Transverse colon (tissue), 4 donors: ENCODE measurements around the gene PROZ. TPM values are rescaled to one million over a fixed set of nuclear protein-coding genes. Genes with fewer than 3 reads are reported as not detected.

Experiments used
- DNase-seq: peaks from one replicate; pipeline ENCODE4 v3.0.0-alpha.2; 2019
- H3K27ac ChIP-seq, 4 donors: fragments of 200-600 bp; sonication (generic); 2 replicates each; pipeline ENCODE4 v1.5.1; 2016 to 2018; ENCODE audit warnings: inconsistent platforms in 4 of 4
- H3K27me3 ChIP-seq: fragments of 200-600 bp; sonication (generic); 2 replicates; pipeline ENCODE4 v1.5.1; 2017; ENCODE audit warnings: inconsistent platforms
- H3K36me3 ChIP-seq, 4 donors: fragments of 200-600 bp; sonication (generic); 2 replicates each; pipeline ENCODE4 v1.5.1; 2017 to 2019; ENCODE audit warnings: inconsistent platforms in 4 of 4
- H3K4me1 ChIP-seq, 4 donors: fragments of 200-600 bp; sonication (generic); 2 replicates each; pipeline ENCODE4 v1.5.1; 2017 to 2020; ENCODE audit warnings: inconsistent platforms in 4 of 4
- H3K4me3 ChIP-seq, 4 donors: fragments of 200-600 bp; sonication (generic); 1 replicate in 1 of 4; 2 replicates in 3 of 4; pipeline versions ENCODE4 v1.5.1 to v1.6.1; 2017 to 2019; ENCODE audit warnings: inconsistent platforms in 4 of 4
- H3K9me3 ChIP-seq, 2 donors: fragments of 200-600 bp; sonication (generic); 2 replicates each; pipeline ENCODE4 v1.5.1; 2017 to 2019; ENCODE audit warnings: inconsistent platforms in 2 of 2
- EP300 ChIP-seq: sonication (generic); formaldehyde crosslinking; IDR thresholded peaks from one replicate; pipeline ENCODE4 v1.6.1; 2017; ENCODE audit warnings: antibody characterized with exemption, low read depth
- POLR2A ChIP-seq: fragments of 450-650 bp; IDR thresholded peaks from one replicate; pipeline ENCODE4 v1.6.1; 2016; ENCODE audit warnings: antibody characterized with exemption, mild to moderate bottlenecking, moderate library complexity
- POLR2AphosphoS5 ChIP-seq, 3 donors: sonication (generic); formaldehyde crosslinking; IDR thresholded peaks; one replicate each; pipeline ENCODE4 v1.6.1; 2016; ENCODE audit warnings: antibody characterized with exemption in 3 of 3
- WGBS, 2 donors: methylation state at CpG; one replicate each; pipeline ENCODE4 v1.1.5; 2018; ENCODE audit warnings: low coverage in 1 of 2; 5-methylcytosine and 5-hydroxymethylcytosine counted together
- in situ Hi-C, 4 donors: fragments of 200-750 bp; cut with MboI; loops; one replicate each; pipeline versions ENCODE4 v1.15.0 to v1.15.1; 2017; ENCODE audit warnings: low sequenced_read_pairs in 3 of 4, low pct_ligation_motif_present in 1 of 4, low pct_unique_long_range_greater_than_20kb in 1 of 4
- intact Hi-C: fragments of 100-400 bp; cut with DNase I; formaldehyde crosslinking; loops from one replicate; pipeline ENCODE4 v1.15.1; 2023; ENCODE audit warnings: low total_unique reads
- total RNA-seq, 4 donors: library from RNA; depleted of rRNA; stranded (reverse); fragments of >200 nt; gene quantifications; one replicate each; pipeline ENCODE4 v1.1.0, GENCODE V29; 2016
- TF ChIP-seq, protein P1 (sequence below), 5 experiments: fragments of 200-600 bp in 3 of 5; fragments of 450-650 bp in 2 of 5; sonication (generic) in 3 of 5; IDR thresholded peaks; 1 replicate in 2 of 5; 2 replicates in 3 of 5; pipeline ENCODE4 v1.5.1; 2016 to 2017; ENCODE audit warnings: antibody characterized with exemption in 5 of 5, inconsistent platforms in 3 of 5, mild to moderate bottlenecking in 2 of 5, moderate library complexity in 1 of 5

PROZ gene
- total RNA-seq, 4 donors from 2014 or later, result not detected

DNA sequence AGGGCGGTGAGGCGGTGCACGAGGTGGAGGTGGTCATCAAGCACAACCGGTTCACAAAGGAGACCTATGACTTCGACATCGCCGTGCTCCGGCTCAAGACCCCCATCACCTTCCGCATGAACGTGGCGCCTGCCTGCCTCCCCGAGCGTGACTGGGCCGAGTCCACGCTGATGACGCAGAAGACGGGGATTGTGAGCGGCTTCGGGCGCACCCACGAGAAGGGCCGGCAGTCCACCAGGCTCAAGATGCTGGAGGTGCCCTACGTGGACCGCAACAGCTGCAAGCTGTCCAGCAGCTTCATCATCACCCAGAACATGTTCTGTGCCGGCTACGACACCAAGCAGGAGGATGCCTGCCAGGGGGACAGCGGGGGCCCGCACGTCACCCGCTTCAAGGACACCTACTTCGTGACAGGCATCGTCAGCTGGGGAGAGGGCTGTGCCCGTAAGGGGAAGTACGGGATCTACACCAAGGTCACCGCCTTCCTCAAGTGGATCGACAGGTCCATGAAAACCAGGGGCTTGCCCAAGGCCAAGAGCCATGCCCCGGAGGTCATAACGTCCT lies 9.4 kb upstream of the PROZ start:
- intact Hi-C loops, result no loop called here
- in situ Hi-C loops, result no loop called here
- Histone ChIP-seq H3K9me3 (no peaks in the 10 kb centered on the region), H3K4me3 (no peak overlapping the region), H3K27me3 (peaks cover 10% of the 10 kb centered on the region), H3K36me3 (no peaks in the 10 kb centered on the region), H3K27ac (no peak overlapping the region), H3K4me1 (peaks cover 7 to 20% (median 11%) of the 10 kb centered on the region in 4 donors)
- DNase-seq, result no peak
- TF ChIP-seq POLR2A (no peak), EP300 (no peak), POLR2AphosphoS5 (IDR thresholded peaks at IDR 0.05) (no peak)
- TF ChIP-seq, protein P1, sequence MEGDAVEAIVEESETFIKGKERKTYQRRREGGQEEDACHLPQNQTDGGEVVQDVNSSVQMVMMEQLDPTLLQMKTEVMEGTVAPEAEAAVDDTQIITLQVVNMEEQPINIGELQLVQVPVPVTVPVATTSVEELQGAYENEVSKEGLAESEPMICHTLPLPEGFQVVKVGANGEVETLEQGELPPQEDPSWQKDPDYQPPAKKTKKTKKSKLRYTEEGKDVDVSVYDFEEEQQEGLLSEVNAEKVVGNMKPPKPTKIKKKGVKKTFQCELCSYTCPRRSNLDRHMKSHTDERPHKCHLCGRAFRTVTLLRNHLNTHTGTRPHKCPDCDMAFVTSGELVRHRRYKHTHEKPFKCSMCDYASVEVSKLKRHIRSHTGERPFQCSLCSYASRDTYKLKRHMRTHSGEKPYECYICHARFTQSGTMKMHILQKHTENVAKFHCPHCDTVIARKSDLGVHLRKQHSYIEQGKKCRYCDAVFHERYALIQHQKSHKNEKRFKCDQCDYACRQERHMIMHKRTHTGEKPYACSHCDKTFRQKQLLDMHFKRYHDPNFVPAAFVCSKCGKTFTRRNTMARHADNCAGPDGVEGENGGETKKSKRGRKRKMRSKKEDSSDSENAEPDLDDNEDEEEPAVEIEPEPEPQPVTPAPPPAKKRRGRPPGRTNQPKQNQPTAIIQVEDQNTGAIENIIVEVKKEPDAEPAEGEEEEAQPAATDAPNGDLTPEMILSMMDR (IDR thresholded peaks at IDR 0.05), result no peak
- 95% methylated on average over 37 of the region's 38 CpGs; no CpG with 5 or more reads in 1 of the 2 donors for WGBS, 2 donors

DNA sequence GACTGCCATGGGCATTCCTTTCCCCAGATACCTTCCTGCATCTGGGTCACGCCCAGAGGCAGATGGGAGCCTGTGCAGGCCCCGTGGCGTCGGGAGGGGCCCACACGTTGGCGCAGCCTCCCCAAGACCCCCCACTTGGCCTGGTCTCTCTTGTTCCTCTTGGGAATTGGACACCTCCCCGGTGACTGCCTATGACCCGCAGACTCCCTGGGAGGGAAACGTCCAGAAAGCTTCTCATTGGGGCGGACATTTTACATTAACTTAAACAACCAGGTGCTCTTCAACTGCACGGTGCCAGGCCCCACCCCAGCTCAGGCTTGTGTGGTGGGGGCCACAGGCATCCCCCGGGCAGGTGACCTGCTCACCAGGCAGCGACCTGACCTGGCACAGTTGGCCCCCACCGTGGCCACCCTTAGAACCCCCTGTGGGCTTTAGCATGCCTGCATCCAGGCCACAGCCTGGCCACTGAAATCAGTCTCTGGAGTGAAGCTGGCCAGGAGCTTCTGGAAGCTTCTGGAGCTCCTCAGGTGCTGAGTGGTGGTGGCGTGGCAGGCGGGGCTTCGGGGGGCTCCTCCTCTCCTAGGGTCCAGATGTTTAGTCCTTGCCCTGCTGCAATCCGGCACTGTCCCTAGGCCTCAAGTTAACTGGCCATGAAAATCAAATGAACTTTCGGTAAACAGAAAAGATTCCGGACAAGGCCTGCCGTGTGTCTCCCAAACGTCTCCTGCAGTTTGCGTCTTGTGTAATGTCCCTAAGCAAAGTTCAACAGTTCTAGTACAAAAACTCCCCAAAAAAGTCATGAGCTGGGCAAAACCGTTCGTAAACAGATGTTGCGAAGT lies 8.5 kb upstream of the PROZ start:
- Histone ChIP-seq H3K36me3 (no peaks in the 10 kb centered on the region), H3K9me3 (no peaks in the 10 kb centered on the region), H3K4me3 (no peak overlapping the region), H3K27me3 (peaks cover 10% of the 10 kb centered on the region), H3K4me1 (peaks cover 7 to 23% (median 13%) of the 10 kb centered on the region in 4 donors), H3K27ac (no peak overlapping the region)
- intact Hi-C loops (no loop called here), in situ Hi-C loops (no loop called here)
- TF ChIP-seq, protein P1 (IDR thresholded peaks at IDR 0.05), result no peak
- no peak for TF ChIP-seq POLR2AphosphoS5 (IDR thresholded peaks at IDR 0.05)
- no peak for TF ChIP-seq EP300
- no peak for TF ChIP-seq POLR2A
- no peak for DNase-seq
- 86 to 100% methylated on average over 4 to 25 of the region's 26 CpGs for WGBS, 2 donors

DNA sequence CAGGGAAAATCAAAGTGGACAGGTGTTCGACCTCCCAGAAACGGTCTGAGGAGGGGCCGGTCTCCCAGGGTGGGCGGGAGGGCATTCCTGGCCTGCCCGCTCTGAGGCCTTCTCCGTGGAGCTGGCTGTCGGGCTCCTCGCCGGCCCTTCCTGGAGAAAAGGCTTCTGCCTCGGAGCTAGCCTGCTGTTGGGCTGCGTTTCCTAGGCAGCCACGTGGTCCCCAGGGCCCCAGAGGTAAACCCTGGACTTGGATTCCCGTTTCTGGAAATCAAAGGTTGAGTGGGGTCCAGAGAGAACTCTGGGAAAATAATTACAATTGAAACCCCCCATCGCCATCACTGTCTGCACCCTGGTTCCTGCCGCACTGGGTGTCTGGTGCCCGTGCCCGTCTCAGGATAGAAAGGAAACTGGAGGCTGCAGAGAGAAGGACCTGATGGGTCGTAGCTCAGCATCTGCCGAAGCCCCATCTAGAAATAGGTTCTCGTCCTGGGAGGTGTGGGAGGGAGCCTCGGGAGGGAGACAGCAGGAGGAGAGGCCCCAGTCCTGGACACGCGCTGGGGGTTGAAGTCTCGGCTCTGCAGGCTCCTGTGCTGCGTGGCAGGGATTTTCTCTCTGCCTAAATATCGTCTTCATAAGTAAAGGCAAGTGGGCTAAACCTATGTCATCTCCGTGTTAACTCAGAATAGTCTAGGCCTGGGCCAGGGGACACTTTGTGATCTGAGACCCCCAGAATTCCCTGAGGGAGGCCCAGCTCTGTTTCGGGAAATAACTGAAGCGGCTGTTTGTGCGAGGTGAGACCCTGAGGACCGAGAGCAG lies 7.7 kb upstream of the PROZ start:
- intact Hi-C loops, result no loop called here

More for the DNA sequence above, 7.7 kb upstream of the PROZ start:
- Histone ChIP-seq H3K4me3 (no peak overlapping the region), H3K4me1 (peaks cover 7 to 23% (median 13%) of the 10 kb centered on the region in 4 donors), H3K9me3 (no peaks in the 10 kb centered on the region), H3K27ac (no peak overlapping the region), H3K27me3 (peaks cover 10% of the 10 kb centered on the region), H3K36me3 (no peaks in the 10 kb centered on the region)
- in situ Hi-C loops, result no loop called here
- TF ChIP-seq POLR2AphosphoS5 (IDR thresholded peaks at IDR 0.05) (no peak), EP300 (no peak), POLR2A (no peak)
- TF ChIP-seq, protein P1 (IDR thresholded peaks at IDR 0.05), result no peak
- WGBS, 2 donors, result 90 to 97% methylated on average over 12 to 31 of the region's 31 CpGs
- DNase-seq, result no peak
